ENCODE data around the gene VWF. TPM values are rescaled to one million over a fixed set of nuclear protein-coding genes. Genes with fewer than 3 reads are reported as not detected.

VWF gene
- total RNA-seq, 1 donor from 2014 or later: 1,804 TPM

GRCh38 chr12:5966486-5967095 lies 157.9 kb downstream of the VWF start:
- no peak for DNase-seq (ENCODE audit: extremely low read depth, low read depth, low spot score)

DNA sequence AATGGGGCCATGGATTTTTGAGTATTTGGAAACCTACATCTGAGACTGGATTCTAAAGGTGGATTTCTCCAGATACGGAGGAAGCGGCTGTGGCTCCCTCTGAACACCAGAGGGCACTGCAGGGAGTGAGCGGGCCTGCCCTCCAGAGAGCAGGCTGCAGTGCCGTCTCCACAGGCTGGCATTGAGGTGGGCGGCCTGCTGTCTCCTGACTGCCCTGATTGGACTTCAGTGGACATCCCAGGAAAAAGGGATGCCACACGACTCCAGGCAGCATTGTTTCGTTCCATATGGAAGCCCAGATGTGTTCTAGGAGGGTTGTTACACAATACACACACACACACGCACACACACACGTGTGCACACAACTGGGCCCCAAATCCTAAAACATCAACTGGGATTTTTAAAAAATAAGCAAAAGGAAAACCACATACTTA lies 158.5 kb downstream of the VWF start:
- no peak for DNase-seq (ENCODE audit: extremely low read depth, low read depth, low spot score)

DNA sequence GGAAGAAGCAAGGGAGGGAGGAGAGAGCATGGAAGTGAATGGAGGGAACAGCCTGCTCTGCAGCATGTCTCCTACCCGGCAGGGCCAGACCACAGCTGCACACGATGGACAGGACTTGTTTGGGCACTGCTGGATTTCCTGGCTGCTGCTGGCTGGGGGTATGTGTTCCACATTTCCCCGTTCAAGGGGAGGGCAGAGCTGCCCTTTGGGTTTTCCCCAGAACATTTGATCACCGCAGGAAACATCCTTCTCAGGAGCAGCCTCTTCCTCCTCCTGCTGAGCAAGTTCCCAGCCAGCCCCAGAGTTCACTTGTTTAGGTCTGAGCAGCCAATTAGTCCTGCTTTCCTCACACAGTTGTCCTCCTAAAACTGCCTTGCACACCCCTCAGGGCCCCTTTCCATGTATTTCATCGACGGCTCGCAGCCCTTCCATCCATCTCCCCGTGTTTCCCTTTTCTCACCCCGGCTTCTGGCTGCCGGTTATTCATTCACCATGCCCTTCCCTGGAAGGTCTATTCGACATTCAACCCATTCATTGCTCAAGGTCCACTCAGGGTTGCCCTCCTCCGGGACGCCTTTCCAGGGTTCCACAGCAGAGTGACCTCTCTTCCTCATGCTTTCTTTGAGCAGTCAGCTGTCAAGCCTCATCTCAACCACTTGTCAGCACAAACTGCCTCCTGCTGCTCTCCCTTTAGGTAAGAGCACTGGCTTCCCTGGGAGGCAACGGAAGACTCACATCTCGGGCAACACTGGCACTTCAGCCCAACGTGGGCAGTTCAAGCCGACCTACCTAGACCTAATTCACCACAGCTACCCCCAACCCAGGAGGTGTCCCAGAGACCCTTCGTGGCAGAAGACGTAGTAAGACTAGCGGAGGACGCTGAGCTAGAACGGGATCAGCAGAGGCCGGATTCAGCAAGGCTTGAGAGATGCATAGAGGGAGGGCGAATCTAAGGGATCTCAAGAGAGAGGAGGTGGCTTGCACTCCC lies 159.3 kb downstream of the VWF start:
- no peak for DNase-seq (ENCODE audit: extremely low read depth, low read depth, low spot score)

DNA sequence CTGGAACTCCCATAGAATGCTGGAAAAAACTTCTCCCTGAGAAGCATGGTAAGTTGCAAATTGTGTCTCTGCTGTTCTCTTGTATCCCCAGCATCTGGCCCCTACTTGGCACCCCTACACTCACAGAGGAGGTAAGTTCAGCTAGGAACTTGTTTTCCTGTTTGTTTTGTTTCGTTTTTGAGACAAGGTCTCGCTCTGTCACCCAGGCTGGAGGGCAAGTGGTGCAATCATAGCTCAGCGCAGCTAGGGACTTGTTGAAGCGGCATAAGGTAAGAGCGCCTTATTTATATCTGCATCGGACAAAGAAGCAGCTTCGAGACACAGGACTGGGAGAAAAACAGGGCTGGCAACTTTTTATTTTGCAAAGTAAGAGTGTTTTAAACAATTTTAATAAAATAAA lies 161.0 kb downstream of the VWF start:
- no peak for DNase-seq (ENCODE audit: extremely low read depth, low read depth, low spot score)

- DNase-seq (ENCODE audit: extremely low read depth, low read depth, low spot score): no peak
These were observed 163.7 kb downstream of the VWF start for GRCh38 chr12:5960783-5961182.

DNA sequence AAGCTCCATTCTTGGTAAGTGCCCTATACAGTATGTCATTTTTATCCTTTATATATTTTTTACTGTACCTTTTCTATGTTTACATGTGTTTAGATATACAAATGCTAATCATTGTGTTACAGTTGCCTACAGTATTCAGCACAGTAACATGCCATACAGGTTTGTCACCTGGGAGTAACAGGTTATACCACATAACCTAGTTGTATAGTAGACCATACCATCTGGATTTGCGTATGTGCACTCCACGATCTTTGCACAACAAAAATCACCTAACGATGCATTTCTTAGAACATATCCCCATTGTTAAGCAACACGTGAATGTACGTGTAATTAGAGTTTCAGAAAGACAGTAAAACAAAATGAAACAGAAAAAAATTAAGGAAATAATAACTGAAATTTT lies 167.5 kb downstream of the VWF start:
- no peak for DNase-seq (ENCODE audit: extremely low read depth, low read depth, low spot score)

- no peak for DNase-seq (ENCODE audit: extremely low read depth, low read depth, low spot score)
These were observed 169.8 kb downstream of the VWF start for GRCh38 chr12:5954661-5955060.

GRCh38 chr12:5953835-5954586 lies 170.5 kb downstream of the VWF start:
- no peak for DNase-seq (ENCODE audit: extremely low read depth, low read depth, low spot score)

DNA sequence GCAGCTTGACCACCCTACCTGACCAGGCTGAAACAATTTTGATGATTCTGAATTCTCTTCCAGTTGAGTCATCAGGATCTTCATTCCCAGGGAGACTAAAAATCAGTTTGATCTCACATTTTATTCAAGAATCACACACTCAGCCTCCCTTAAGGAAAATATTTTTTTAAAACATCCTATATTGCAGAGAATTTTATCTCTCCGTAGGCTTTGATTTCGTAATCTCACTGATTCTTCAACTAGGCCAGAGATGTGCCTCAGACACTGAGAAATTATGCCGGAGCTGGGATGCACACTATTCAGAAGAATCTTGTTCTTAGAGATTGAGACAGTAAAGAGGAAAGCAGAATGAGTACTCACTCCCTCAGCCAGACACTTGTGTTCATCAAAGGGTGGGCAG lies 172.4 kb downstream of the VWF start:
- DNase-seq (ENCODE audit: extremely low read depth, low read depth, low spot score): no peak

GRCh38 chr12:5948696-5949095 lies 175.8 kb downstream of the VWF start:
- no peak for DNase-seq (ENCODE audit: extremely low read depth, low read depth, low spot score)

DNA sequence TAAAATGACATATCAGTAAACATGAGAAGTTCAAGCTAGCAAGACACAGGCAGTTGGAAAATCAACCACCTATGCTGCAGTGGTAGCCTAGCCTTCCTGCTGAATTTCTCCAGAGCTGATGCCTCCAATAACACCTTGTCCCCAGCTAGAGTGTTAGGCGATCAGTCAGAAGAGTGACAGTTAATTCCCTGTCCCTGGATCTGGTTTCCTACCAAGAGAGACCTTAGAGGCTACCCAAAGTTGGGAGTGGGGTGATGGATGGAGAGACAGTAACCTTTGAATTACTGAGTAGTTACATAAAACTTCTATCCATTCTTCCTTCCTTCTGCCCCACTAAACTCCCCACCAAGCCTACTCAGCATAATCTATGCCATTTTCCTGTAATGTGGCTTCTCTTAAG lies 177.5 kb downstream of the VWF start:
- DNase-seq (ENCODE audit: extremely low read depth, low read depth, low spot score): no peak

DNA sequence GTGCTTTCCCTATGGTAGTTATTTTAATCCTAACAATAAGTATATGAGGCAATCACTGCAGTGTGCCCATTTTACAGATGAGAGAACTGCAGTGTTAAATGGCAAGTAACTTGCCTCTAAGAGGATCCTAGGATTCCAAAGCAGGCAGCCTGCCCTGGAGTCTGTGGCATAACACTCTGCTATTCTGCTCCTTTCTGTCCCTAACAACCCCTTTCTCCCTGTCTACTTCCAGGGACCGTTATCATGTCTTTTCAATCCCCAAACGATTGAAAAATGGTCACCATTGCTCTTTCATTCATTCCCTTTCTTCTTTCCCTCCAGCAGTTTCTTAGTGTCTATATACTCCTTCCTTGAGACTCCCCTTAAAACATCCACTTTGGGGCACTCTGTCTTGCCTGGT lies 178.1 kb downstream of the VWF start:
- no peak for DNase-seq (ENCODE audit: extremely low read depth, low read depth, low spot score)

GRCh38 chr12:5945071-5946008 lies 179.1 kb downstream of the VWF start, which contains the start of gene ANO2:
Gene ANO2, minus strand, starts transcription at chr12:5945259. Its CDS starts 42 bp downstream, at chr12:5945217.
- DNase-seq (ENCODE audit: extremely low read depth, low read depth, low spot score): no peak

- DNase-seq (ENCODE audit: extremely low read depth, low read depth, low spot score): no peak
These were observed 179.8 kb downstream of the VWF start for GRCh38 chr12:5944688-5945070.

GRCh38 chr12:5944053-5944452 lies 180.4 kb downstream of the VWF start:
- no peak for DNase-seq (ENCODE audit: extremely low read depth, low read depth, low spot score)

- no peak for DNase-seq (ENCODE audit: extremely low read depth, low read depth, low spot score)
These were observed 182.6 kb downstream of the VWF start for GRCh38 chr12:5941907-5942306.

DNA sequence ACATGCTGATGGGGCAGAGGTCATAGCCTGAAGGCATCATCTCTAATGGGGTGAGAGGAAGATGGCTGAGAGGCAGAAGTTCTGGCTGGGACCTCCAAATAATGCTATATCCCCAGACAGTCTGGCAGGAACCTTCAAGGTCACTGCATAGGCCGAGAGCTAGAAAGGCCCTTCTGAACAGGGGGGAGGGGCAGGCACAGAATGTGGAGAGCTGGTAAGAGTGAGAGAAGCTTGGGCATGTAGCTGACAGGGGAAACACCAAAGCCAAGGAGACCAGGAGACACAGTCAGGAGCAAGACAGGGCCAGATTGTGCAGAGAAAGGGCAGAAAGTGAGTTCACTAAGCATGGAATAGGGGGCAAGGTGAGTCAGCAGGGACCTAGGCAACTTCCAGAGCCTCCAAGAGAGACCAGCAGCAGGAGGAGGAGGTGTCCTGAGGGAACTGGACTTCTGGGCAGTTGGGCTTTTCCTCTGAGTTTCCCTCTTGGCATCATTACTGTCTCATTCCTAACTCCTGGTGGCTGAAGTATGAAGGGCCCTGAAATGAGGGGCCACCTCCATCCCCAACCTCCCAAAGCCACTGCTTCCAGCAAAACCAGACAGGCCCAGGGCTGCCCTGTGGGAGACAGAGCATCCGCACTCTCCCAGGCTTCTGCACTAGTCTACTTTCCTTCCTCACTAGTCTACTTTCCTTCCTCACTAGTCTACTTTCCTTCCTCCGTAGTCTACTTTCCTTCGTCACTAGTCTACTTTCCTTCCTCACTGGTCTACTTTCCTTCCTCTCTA lies 196.5 kb downstream of the VWF start:
- DNase-seq (ENCODE audit: extremely low read depth, low read depth, low spot score): no peak

DNA sequence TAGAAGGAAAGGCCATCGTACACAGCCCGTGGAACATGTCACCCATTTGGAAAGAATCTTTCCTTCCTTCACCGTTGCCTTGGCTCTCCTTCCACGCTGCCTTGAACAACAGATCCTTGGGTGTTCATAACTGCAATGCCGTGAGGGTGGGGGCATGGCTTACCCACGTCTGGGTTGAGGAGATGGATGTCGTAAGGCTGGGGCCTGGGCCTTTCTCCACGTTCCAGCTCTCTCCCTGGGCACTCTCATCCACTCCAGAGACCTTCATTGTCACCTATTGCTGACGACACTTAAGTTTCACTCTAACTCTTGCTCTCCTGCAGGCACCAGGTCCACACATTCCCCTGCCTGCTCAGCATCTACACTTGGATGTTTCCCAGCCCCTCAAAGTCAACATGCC lies 198.8 kb downstream of the VWF start:
- DNase-seq (ENCODE audit: extremely low read depth, low read depth, low spot score): no peak

DNA sequence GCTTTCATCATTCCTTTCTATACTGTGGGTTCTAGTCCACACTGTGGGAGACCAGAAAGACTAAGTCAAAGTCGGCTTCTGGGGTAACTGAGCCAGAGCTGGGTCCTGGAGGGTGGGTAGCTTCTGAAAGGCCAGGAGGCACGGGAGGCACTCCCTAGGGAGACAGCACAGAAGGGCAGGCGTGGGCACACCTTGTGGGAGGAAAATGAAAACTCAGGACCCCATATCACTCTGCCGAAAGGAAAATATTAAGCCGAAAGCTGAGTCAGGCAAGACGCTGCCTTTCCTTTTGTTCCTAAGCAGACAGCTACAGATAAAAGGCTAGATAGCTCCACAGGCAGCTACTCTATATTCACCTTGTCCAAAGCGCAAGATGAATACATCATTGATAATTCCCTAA lies 200.1 kb downstream of the VWF start:
- no peak for DNase-seq (ENCODE audit: extremely low read depth, low read depth, low spot score)
